ENCODE results near the gene RAB11FIP4. TPM values are rescaled to one million over a fixed set of nuclear protein-coding genes. Genes with fewer than 3 reads are reported as not detected.

Gene RAB11FIP4
- total RNA-seq, 3 donors from 2014 or later, result 9.9 to 11.0 (median 10.8) TPM

GRCh38 chr17:31412511-31412910, 21.0 kb downstream of the RAB11FIP4 start:
- no peak for ATAC-seq
- no peaks in the 10 kb centered on the region for H3K27me3 Mint-ChIP-seq (ENCODE audit: low read depth)
- H3K36me3 Mint-ChIP-seq (ENCODE audit: insufficient read depth), result no peaks in the 10 kb centered on the region
- no peaks in the 10 kb centered on the region for H3K9me3 Mint-ChIP-seq
- no peak overlapping the region for H3K4me3 Mint-ChIP-seq
- DNase-seq, result no peak
- no peaks in the 10 kb centered on the region for H3K4me1 Mint-ChIP-seq (ENCODE audit: low read depth)

DNA sequence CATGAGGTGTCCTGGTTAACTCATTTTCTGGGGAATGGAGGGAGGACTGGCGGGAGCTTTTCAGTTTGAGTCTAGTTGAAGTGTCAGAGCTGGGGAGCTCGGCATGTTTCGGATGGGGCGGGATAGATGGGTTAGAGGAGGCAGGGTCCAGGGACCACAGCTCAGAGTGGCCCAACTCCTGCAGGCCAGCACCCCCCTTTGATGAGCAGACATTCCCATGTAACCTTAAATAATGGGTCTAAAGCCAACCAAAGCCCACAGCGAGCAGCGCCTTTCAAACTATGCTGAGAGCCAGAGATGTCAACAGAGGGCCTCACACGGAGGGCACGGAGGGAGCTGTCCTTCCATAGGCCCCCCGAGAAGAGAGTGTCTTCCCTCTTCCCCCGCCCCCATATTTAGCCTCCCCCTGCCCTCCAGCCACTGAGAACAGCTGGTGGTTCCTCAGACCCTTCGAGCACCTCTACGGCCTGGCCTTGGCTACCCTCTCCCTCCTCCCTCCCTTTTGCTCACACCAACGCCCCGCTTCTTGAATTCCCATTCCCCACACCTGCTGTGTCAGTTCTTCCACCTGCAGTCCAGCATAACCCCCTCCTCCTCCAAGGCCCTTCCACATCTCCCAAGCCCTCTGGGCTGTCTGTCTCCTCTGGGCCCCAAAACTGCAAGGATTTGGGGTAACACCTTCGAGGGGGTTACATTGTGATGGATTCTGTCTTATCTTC, 21.8 kb downstream of the RAB11FIP4 start:
- Mint-ChIP-seq H3K9me3 (no peaks in the 10 kb centered on the region), H3K36me3 (ENCODE audit: insufficient read depth) (no peaks in the 10 kb centered on the region), H3K27me3 (ENCODE audit: low read depth) (no peaks in the 10 kb centered on the region), H3K4me3 (no peak overlapping the region), H3K4me1 (ENCODE audit: low read depth) (no peaks in the 10 kb centered on the region)
- ATAC-seq (no peak), DNase-seq (no peak)

DNA sequence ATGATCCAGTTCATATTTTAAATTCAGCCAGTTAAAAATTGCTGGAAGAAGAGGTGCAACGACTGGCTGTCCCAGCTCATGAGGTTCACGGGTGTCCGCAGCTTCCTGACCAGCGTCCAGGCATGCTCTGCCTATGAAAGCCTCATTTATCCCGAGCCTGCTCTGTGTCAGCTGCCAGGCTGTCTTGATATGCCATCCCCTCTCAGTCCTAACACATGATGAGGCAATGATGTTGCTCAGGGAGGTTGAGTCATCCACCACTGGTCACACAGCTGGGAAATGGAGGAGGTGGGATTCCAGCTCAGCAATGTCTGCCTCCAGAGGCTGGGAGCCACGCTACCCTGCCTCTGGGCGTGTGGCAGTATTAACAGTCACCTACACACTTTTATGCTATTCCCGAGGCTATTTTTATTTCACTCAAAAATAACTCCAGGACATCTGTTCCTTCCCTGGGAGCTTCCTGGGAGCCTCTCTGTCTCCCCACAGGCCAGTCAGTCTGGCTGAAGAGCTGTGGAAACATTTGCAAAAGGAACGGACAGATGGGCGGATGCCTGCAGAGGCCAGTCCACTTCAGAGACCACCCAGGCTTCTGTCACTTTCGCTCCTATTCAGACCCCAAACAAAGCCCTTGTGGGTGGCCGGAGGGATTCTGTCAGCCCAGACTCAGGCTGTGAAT, 22.5 kb downstream of the RAB11FIP4 start:
- H3K36me3 Mint-ChIP-seq (ENCODE audit: insufficient read depth), result no peaks in the 10 kb centered on the region
- H3K4me3 Mint-ChIP-seq, result no peak overlapping the region
- H3K27me3 Mint-ChIP-seq (ENCODE audit: low read depth), result no peaks in the 10 kb centered on the region
- no peak for ATAC-seq
- no peaks in the 10 kb centered on the region for H3K4me1 Mint-ChIP-seq (ENCODE audit: low read depth)
- no peaks in the 10 kb centered on the region for H3K9me3 Mint-ChIP-seq
- DNase-seq, result no peak

DNA sequence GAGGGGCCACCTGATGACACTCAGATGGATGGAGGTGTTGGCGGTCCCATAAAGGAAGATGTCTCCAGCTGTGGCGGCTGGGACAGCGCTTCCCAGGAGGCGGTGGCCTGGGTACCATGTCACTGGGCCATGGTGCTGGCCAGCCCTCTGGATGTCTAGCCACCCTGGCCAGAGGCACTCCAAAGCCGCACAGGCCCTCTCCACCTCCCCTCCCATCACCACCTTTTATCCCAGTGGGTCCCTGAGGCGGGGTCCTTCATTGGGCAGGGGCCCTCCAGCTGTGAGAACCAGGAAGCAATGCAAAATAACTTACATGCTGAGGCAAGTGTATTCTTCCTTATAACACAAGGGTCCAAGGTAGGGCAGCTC, 23.1 kb downstream of the RAB11FIP4 start:
- Mint-ChIP-seq H3K9me3 (no peaks in the 10 kb centered on the region), H3K4me3 (no peak overlapping the region), H3K27me3 (ENCODE audit: low read depth) (no peaks in the 10 kb centered on the region), H3K36me3 (ENCODE audit: insufficient read depth) (no peaks in the 10 kb centered on the region), H3K4me1 (ENCODE audit: low read depth) (no peaks in the 10 kb centered on the region)
- DNase-seq, result no peak
- no peak for ATAC-seq

DNA sequence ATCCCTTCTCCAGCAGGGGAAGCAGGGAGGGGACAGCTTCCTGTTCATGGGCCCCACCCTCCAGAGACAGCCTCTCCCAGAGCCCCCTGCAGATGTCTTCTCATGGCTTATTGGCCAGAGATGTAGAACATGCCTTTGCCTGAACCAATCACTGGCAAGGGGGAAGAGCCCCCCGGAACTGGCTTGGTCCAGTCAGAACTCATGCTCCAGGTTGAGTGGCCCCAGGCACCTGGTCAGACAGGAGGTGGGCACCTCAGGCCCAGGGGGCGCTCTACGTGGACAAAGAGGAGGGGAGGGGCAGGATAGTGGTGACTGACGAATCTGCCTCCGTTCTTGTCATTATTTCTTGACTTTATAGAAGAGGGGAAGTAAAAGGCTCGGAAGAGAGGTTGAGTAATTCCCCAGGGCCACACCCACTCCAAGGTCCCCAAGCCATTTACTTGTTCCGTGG, 23.6 kb downstream of the RAB11FIP4 start:
- Mint-ChIP-seq H3K9me3 (no peaks in the 10 kb centered on the region), H3K27me3 (ENCODE audit: low read depth) (no peaks in the 10 kb centered on the region), H3K36me3 (ENCODE audit: insufficient read depth) (no peaks in the 10 kb centered on the region), H3K4me1 (ENCODE audit: low read depth) (no peaks in the 10 kb centered on the region), H3K4me3 (no peak overlapping the region)
- ATAC-seq (no peak), DNase-seq (no peak)

DNA sequence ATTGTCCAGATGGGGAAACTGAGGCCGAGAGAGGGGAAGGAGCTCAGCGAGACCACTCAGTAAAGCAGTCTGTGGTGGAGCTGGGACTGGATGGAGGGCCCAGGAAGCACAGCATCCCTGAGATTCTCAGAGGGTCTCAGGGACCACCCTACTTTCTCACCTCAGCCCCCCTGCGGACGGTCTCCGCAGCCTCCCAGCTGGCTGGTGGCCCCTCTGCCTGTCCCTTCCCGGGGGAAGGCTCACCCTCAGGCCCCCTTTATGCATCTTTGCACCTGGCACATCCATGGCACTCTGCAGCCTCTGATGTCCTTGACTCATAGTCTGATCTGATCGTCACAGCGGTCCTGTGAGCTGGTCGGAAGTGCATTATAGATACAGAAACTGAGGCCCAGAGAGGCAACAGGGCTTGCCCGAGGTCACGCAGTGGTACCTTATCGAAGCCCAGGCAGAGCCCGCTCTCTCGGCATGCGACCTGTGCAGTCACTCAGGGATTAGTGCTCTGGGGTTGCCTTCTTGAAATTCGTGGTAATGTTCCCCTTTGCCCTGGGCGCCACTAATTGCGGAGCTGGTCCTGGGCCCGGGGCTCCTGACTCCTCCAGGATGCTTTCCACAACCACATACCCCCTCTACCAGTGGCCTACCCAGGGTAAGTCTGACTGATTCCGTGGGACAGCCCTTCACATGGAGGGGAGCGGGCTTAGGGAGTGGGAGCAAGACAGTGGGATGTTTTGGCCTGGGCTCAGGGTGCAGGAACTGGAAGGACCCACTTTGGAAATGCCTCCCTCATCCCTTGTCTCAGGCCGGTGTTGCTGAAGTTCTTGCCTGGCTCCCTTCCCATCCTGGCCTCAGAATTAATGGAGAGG, 24.4 kb downstream of the RAB11FIP4 start:
- DNase-seq (no peak), ATAC-seq (no peak)
- H3K4me3 Mint-ChIP-seq, result no peak overlapping the region
- no peaks in the 10 kb centered on the region for H3K9me3 Mint-ChIP-seq
- no peaks in the 10 kb centered on the region for H3K4me1 Mint-ChIP-seq (ENCODE audit: low read depth)
- H3K27me3 Mint-ChIP-seq (ENCODE audit: low read depth), result no peaks in the 10 kb centered on the region
- no peaks in the 10 kb centered on the region for H3K36me3 Mint-ChIP-seq (ENCODE audit: insufficient read depth)

DNA sequence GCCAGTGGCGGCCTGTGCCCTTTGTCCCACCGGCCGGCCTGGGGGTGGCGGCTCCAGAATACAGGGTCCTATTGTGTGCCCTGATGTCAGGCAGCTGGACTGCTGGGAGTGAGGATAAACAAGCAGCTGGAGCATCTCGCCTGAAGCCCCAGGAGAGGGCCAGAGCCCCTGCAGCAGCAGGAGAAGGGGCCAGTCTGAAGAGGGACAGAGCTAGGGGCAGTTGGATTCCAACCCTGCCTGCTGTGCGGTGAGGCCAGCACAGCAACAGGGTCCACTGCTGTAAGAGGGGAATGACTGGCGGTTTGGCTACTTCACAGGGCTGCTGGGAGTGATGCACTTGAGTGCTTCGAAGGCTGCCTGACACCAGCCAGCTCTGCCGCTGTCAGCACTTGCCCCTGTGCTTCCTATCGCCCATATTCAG, 25.0 kb downstream of the RAB11FIP4 start:
- H3K4me1 Mint-ChIP-seq (ENCODE audit: low read depth), result no peaks in the 10 kb centered on the region
- no peak for ATAC-seq
- no peak for DNase-seq
- no peaks in the 10 kb centered on the region for H3K9me3 Mint-ChIP-seq
- H3K4me3 Mint-ChIP-seq, result no peak overlapping the region
- H3K36me3 Mint-ChIP-seq (ENCODE audit: insufficient read depth), result no peaks in the 10 kb centered on the region
- H3K27me3 Mint-ChIP-seq (ENCODE audit: low read depth), result no peaks in the 10 kb centered on the region

DNA sequence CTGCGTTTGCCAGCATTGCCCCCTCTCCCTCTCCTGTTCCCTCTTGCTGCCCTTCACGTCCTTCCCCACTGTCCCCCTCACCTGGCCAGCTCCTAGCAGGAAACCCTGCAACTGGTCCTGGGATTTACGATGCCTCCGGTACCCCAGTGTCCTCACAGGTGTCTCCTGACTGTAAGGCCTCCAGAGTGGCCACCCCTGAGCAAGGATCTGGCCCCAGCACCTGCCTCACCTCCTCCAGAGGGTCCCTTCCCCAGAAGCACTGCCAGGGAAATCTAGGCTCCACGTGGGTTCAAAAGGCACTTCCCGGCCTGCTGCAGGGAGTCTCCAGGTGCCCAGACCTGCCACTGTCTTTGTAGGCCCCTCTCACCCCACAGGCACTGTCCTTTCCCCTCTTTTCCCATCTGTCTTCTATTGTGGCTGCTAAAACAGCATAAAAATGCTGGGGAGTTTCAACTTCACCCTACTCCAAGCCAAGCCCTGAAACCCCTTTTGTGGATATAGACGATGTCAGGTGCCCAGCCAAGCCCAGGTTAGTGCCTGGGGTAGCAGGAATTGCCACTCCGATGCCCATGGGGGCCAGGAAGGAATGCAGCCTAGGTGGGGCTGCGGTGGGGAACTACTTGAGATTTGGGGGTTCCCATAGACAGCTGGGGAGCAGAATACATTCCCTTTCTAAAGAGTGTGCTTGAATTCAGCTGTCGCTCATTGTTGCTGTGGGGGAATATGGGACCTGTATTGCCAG, 25.7 kb downstream of the RAB11FIP4 start:
- DNase-seq (no peak), ATAC-seq (no peak)
- no peak overlapping the region for H3K4me3 Mint-ChIP-seq
- H3K27me3 Mint-ChIP-seq (ENCODE audit: low read depth), result peaks cover 1% of the 10 kb centered on the region
- no peaks in the 10 kb centered on the region for H3K36me3 Mint-ChIP-seq (ENCODE audit: insufficient read depth)
- H3K9me3 Mint-ChIP-seq, result peaks cover 2% of the 10 kb centered on the region
- no peaks in the 10 kb centered on the region for H3K4me1 Mint-ChIP-seq (ENCODE audit: low read depth)

DNA sequence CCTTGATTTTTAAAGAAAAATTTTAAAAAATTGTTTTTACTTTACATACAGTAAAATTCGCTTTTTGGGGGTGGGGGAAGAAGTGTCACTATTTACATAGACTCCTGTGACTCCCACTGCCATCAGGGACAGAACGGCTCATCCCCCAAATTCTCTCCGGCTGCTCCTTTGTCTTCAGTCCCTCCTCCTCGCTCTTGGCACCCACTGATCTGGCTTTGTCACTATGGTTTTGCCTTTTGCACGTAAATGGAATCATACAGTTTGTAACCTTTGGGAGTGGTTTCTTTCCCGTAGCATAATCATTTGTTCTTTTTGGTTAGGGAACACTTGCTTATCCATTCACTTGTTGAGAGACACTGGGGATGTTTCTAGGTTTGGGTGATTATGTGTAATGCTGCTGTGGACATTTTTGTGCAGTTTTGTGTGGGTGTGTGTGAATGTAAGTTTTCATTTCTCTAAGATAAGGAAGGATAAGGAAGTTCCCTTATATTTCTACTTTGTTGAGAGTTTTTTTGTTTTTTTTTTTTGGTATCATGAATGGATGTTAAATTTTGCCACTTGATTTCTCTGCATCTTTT, 27.4 kb downstream of the RAB11FIP4 start:
- H3K36me3 Mint-ChIP-seq (ENCODE audit: insufficient read depth), result no peaks in the 10 kb centered on the region
- ATAC-seq (no peak), DNase-seq (no peak)
- peaks cover 6% of the 10 kb centered on the region for H3K27me3 Mint-ChIP-seq (ENCODE audit: low read depth)
- H3K4me1 Mint-ChIP-seq (ENCODE audit: low read depth), result no peaks in the 10 kb centered on the region
- no peak overlapping the region for H3K4me3 Mint-ChIP-seq
- peaks cover 5% of the 10 kb centered on the region for H3K9me3 Mint-ChIP-seq

- no peaks in the 10 kb centered on the region for H3K4me1 Mint-ChIP-seq (ENCODE audit: low read depth)
- no peak overlapping the region for H3K4me3 Mint-ChIP-seq
- DNase-seq (no peak), ATAC-seq (no peak)
- peaks cover 5% of the 10 kb centered on the region for H3K9me3 Mint-ChIP-seq
- no peaks in the 10 kb centered on the region for H3K36me3 Mint-ChIP-seq (ENCODE audit: insufficient read depth)
- H3K27me3 Mint-ChIP-seq (ENCODE audit: low read depth), result peaks cover 11% of the 10 kb centered on the region
Measured at GRCh38 chr17:31422443-31422842, 31.0 kb downstream of the RAB11FIP4 start.

DNA sequence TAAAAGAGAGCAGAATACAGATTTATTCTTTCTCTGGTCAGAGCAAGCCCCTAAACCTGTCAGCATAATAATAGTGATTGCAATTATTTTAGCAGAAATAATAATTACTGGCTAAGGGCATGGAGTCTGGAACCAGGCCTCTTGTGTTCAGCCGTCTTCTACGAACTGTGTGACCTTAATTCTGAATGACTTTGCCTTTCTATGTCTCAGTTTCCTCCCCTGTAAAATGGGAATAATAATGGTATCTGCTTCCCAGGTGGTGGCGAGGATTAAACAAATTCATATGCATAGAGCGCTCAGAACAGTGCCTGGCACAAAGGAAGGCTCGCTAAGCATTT, 33.4 kb downstream of the RAB11FIP4 start:
- no peaks in the 10 kb centered on the region for H3K4me1 Mint-ChIP-seq (ENCODE audit: low read depth)
- H3K9me3 Mint-ChIP-seq, result peaks cover 5% of the 10 kb centered on the region
- H3K4me3 Mint-ChIP-seq, result no peak overlapping the region
- no peak for ATAC-seq
- no peak for DNase-seq
- H3K36me3 Mint-ChIP-seq (ENCODE audit: insufficient read depth), result no peaks in the 10 kb centered on the region
- peaks cover 16% of the 10 kb centered on the region for H3K27me3 Mint-ChIP-seq (ENCODE audit: low read depth)

DNA sequence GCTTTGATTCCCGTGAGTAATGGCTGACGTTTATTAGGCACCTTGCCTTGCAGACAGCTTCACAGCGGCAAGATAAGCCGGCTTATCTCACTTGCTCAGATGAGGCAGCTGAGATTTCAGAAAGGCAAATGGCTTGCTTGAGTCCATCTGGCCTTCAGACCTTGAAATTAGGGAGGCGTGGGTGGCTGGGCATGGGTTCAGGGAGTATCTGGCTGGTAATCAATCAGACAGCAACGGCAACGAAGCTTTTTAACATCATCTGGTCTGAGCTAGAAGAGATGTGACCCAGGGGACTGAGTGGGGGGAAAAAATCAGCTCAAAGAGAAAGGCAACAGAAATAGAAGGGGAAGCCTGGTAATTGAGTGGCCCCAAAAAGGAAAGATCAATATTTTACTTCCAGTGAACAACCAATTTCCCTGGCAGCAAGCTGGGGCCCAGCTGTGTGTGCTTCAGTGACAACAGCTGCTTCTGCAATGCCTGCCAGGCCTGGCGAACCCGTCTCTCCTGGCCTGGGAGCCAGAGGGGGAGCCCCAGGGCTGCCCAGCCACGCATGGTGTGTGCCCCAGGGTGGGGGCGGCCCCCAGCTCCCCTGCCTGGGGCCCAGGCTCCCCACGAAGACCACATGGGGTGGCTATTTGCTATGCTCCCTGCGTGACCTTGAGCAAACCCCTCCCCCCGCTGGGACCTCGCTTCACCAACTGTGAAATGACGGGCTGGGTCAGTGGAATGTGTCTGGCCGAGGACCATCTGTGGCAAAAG, 34.0 kb downstream of the RAB11FIP4 start:
- no peak overlapping the region for H3K4me3 Mint-ChIP-seq
- ATAC-seq, result no peak
- no peak for DNase-seq

GRCh38 chr17:31427684-31428083, 36.2 kb downstream of the RAB11FIP4 start:
- DNase-seq (no peak), ATAC-seq (no peak)
- Mint-ChIP-seq H3K4me3 (no peak overlapping the region), H3K4me1 (ENCODE audit: low read depth) (peaks cover 3% of the 10 kb centered on the region), H3K36me3 (ENCODE audit: insufficient read depth) (no peaks in the 10 kb centered on the region), H3K27me3 (ENCODE audit: low read depth) (peaks cover 21% of the 10 kb centered on the region), H3K9me3 (no peaks in the 10 kb centered on the region)

More for the DNA sequence above, 34.0 kb downstream of the RAB11FIP4 start:
- H3K9me3 Mint-ChIP-seq, result peaks cover 5% of the 10 kb centered on the region
- peaks cover 17% of the 10 kb centered on the region for H3K27me3 Mint-ChIP-seq (ENCODE audit: low read depth)
- H3K4me1 Mint-ChIP-seq (ENCODE audit: low read depth), result no peaks in the 10 kb centered on the region
- no peaks in the 10 kb centered on the region for H3K36me3 Mint-ChIP-seq (ENCODE audit: insufficient read depth)

All from activated T-cell treated with anti-CD3 and anti-CD28 coated beads, Interleukin-2, amount 50 U/mL, for 4 hours (primary cell).